NCI-H187 (cell line): ENCODE measurements around the gene RBBP7.

Experiments used
- DNase-seq, 2 experiments: peaks; one replicate each; lab custom pipeline; 2025; lab: John Stamatoyannopoulos, UW

RBBP7 gene

GRCh38 chrX:16870095-16870861 lies at the start of gene RBBP7:
TSS of gene RBBP7 (minus strand) at chrX:16870362. CDS start at chrX:16870053, 309 bp downstream.
- peak; percentile 82 to 90 for DNase-seq

GRCh38 chrX:16918979-16919378 lies 48.8 kb upstream of the RBBP7 start:
- DNase-seq, result no peak

GRCh38 chrX:16917120-16917519 lies 47.0 kb upstream of the RBBP7 start:
- no peak for DNase-seq

GRCh38 chrX:16916561-16916960 lies 46.4 kb upstream of the RBBP7 start:
- no peak for DNase-seq

GRCh38 chrX:16914058-16914457 lies 43.9 kb upstream of the RBBP7 start:
- DNase-seq, result no peak

- DNase-seq, result no peak
Observed at GRCh38 chrX:16910376-16910775, 40.2 kb upstream of the RBBP7 start.

GRCh38 chrX:16903274-16904022 lies 33.3 kb upstream of the RBBP7 start:
- no peak for DNase-seq

GRCh38 chrX:16897445-16897844 lies 27.3 kb upstream of the RBBP7 start:
- no peak for DNase-seq

- DNase-seq, result peak; percentile 9 to 20
Observed at GRCh38 chrX:16892504-16893362, 22.6 kb upstream of the RBBP7 start.

- DNase-seq, result no peak
Observed at GRCh38 chrX:16885628-16886027, 15.5 kb upstream of the RBBP7 start.

- no peak for DNase-seq
Observed at GRCh38 chrX:16883487-16883804, 13.3 kb upstream of the RBBP7 start.

- DNase-seq, result peak; percentile 24 to 25
Observed at GRCh38 chrX:16882702-16883486, 12.7 kb upstream of the RBBP7 start.

GRCh38 chrX:16882169-16882568 lies 12.0 kb upstream of the RBBP7 start:
- no peak for DNase-seq

GRCh38 chrX:16876696-16877095 lies 6.5 kb upstream of the RBBP7 start:
- no peak for DNase-seq

- DNase-seq, result no peak
Observed at GRCh38 chrX:16874458-16875095, 4.4 kb upstream of the RBBP7 start.

- no peak for DNase-seq
Observed at GRCh38 chrX:16873106-16873505, 2.9 kb upstream of the RBBP7 start.

GRCh38 chrX:16870862-16871815 lies 977 bp upstream of the RBBP7 start:
- DNase-seq, result no peak

GRCh38 chrX:16869393-16870094 lies 618 bp downstream of the RBBP7 start:
- DNase-seq, result no peak

- DNase-seq, result no peak
Observed at GRCh38 chrX:16868920-16869319, 1.2 kb downstream of the RBBP7 start.
